K562 (cell line): ENCODE measurements around the gene GOLIM4. TPM values are rescaled to one million over a fixed set of nuclear protein-coding genes. Genes with fewer than 3 reads are reported as not detected.
A peak's percentile ranks its signal among the peaks of the same experiment; 100 is the strongest.

Experiments used
- BRCA1 ChIP-seq, 2 experiments: fragments of 450-650 bp in 1 of 2; sonication (generic) in 1 of 2; formaldehyde crosslinking in 1 of 2; IDR thresholded peaks; 2 replicates each; pipeline versions ENCODE4 v1.5.0 to v1.6.1; 2017 to 2020; ENCODE audit warnings: mild to moderate bottlenecking in 1 of 2, missing genetic modification reagents in 1 of 2
- DPF2 ChIP-seq: fragments of 450-650 bp; IDR thresholded peaks from 2 replicates; pipeline ENCODE4 v1.6.1; 2016
- GATAD2B ChIP-seq: fragments of 450-650 bp; IDR thresholded peaks from 2 replicates; pipeline ENCODE4 v1.6.1; 2017; ENCODE audit warnings: mild to moderate bottlenecking, borderline replicate concordance
- HLTF ChIP-seq: fragments of 450-650 bp; IDR thresholded peaks from 2 replicates; pipeline ENCODE4 v1.6.1; 2016
- HNRNPK ChIP-seq: fragments of 200-400 bp; formaldehyde crosslinking; IDR thresholded peaks from one replicate; pipeline ENCODE4 v1.6.1; 2018; ENCODE audit warnings: mild to moderate bottlenecking, low read depth, low read length; ENCODE audit not compliant: poor library complexity, severe bottlenecking
- KHSRP ChIP-seq: fragments of 450-650 bp; IDR thresholded peaks from 2 replicates; pipeline ENCODE4 v1.6.1; 2017
- MCM2 ChIP-seq: fragments of 450-650 bp; IDR thresholded peaks from 2 replicates; pipeline ENCODE4 v1.6.1; 2017; ENCODE audit warnings: low read depth, mild to moderate bottlenecking
- MTA2 ChIP-seq: fragments of 450-650 bp; IDR thresholded peaks from 2 replicates; pipeline ENCODE4 v1.6.1; 2016; ENCODE audit warnings: low read depth
- MTF1 ChIP-seq: fragments of 250-450 bp; sonication (Bioruptor Pico); IDR thresholded peaks from 2 replicates; pipeline ENCODE4 v1.9.0; 2021; ENCODE audit warnings: moderate library complexity, mild to moderate bottlenecking, inconsistent platforms, borderline replicate concordance
- MYNN ChIP-seq, 2 experiments: sonication (generic); formaldehyde crosslinking in 1 of 2; IDR thresholded peaks; 2 replicates each; pipeline versions ENCODE4 v1.5.0 to v1.6.1; 2016 to 2020; ENCODE audit warnings: antibody characterized with exemption in 1 of 2, missing genetic modification reagents in 1 of 2
- NCOA1 ChIP-seq: fragments of 450-650 bp; IDR thresholded peaks from 2 replicates; pipeline ENCODE4 v1.6.1; 2016; ENCODE audit warnings: low read depth
- POLR2AphosphoS2 ChIP-seq: IDR thresholded peaks from 2 replicates; pipeline ENCODE4 v1.6.1; 2012; ENCODE audit warnings: low read length, improper control_type of control experiment
- POLR3A ChIP-seq: IDR thresholded peaks from 2 replicates; pipeline ENCODE4 v1.6.1; 2011; ENCODE audit warnings: borderline replicate concordance, mild to moderate bottlenecking, moderate library complexity; ENCODE audit not compliant: insufficient read length, insufficient read depth; ENCODE audit errors: extremely low read depth
- SAP30 ChIP-seq: fragments of 200-600 bp; sonication (generic); IDR thresholded peaks from 2 replicates; pipeline ENCODE4 v1.6.1; 2012; ENCODE audit warnings: borderline replicate concordance, low read depth, mild to moderate bottlenecking, moderate library complexity, low read length, control low read depth, inconsistent platforms; ENCODE audit not compliant: insufficient read depth, poor library complexity, severe bottlenecking
- SRSF9 ChIP-seq: fragments of 200-400 bp; formaldehyde crosslinking; IDR thresholded peaks from 2 replicates; pipeline ENCODE4 v1.6.1; 2017; ENCODE audit warnings: low read depth, low read length, borderline replicate concordance
- STAT5B ChIP-seq: fragments of 250-450 bp; sonication (Bioruptor Pico); IDR thresholded peaks from 2 replicates; pipeline ENCODE4 v1.8.0; 2021; ENCODE audit warnings: mild to moderate bottlenecking, inconsistent platforms
- TCF15 ChIP-seq: fragments of 250-450 bp; sonication (Bioruptor Pico); IDR thresholded peaks from 2 replicates; pipeline ENCODE4 v1.8.0; 2022; ENCODE audit warnings: moderate library complexity, mild to moderate bottlenecking, inconsistent platforms
- TSC22D4 ChIP-seq: fragments of 450-650 bp; IDR thresholded peaks from 2 replicates; pipeline ENCODE4 v1.6.1; 2016; ENCODE audit warnings: missing genetic modification characterization, missing biosample characterization, control low read depth
- XRCC3 ChIP-seq: fragments of 450-650 bp; IDR thresholded peaks from 2 replicates; pipeline ENCODE4 v1.6.1; 2017; ENCODE audit warnings: mild to moderate bottlenecking, moderate library complexity
- ZBTB7A ChIP-seq: IDR thresholded peaks from 2 replicates; pipeline ENCODE4 v1.6.1; 2011; ENCODE audit warnings: low read depth, mild to moderate bottlenecking, low read length, moderate library complexity, borderline replicate concordance; ENCODE audit not compliant: control insufficient read depth
- ZMIZ1 ChIP-seq, 2 experiments: fragments of 150-350 bp in 1 of 2; IDR thresholded peaks; 2 replicates each; pipeline ENCODE4 v1.6.1; 2012 to 2016; ENCODE audit warnings: low read depth in 2 of 2, low read length in 2 of 2, mild to moderate bottlenecking in 1 of 2, moderate library complexity in 1 of 2
- ZNF232 ChIP-seq: sonication (generic); formaldehyde crosslinking; IDR thresholded peaks from 2 replicates; pipeline ENCODE4 v1.8.0; 2022; ENCODE audit warnings: mild to moderate bottlenecking, missing genetic modification reagents
- ZNF354B ChIP-seq: fragments of 250-450 bp; sonication (Bioruptor Pico); IDR thresholded peaks from 2 replicates; pipeline ENCODE4 v1.4.0; 2020
- ZNF76 ChIP-seq: fragments of 250-450 bp; sonication (Bioruptor Pico); IDR thresholded peaks from 2 replicates; pipeline ENCODE4 v1.4.0; 2020; ENCODE audit warnings: mild to moderate bottlenecking, moderate library complexity, borderline replicate concordance
- ZZZ3 ChIP-seq: fragments of 450-650 bp; IDR thresholded peaks from 2 replicates; pipeline ENCODE4 v1.6.1; 2016; ENCODE audit warnings: antibody characterized with exemption, mild to moderate bottlenecking, moderate library complexity
- polyA plus RNA-seq, 8 experiments: library from polyadenylated mRNA; depleted of rRNA in 4 of 8; stranded (reverse) in 5 of 8; unstranded in 3 of 8; fragments of >200 nt; fragmentation: Nextera tagmentation in 2 of 8; fragmentation: Illumina TruSeq in 1 of 8; extraction: Ambion mirVana in 2 of 8; extraction: Trizol in 1 of 8; gene quantifications; 2 replicates each; pipeline versions ENCODE4 v1.2.1 to v1.2.3, GENCODE V29; 2011 to 2014; ENCODE audit warnings: inconsistent platforms in 1 of 8, missing spikeins in 1 of 8
- total RNA-seq, 7 experiments: library from RNA; depleted of rRNA in 6 of 7; stranded (reverse); fragments of >200 nt in 6 of 7; fragmentation: Illumina TruSeq in 2 of 7; extraction: Trizol in 2 of 7; gene quantifications; 2 replicates each; pipeline versions ENCODE4 v1.2.1 to v1.2.3, GENCODE V29; 2011 to 2021; ENCODE audit warnings: low replicate concordance in 1 of 7

The GOLIM4 gene
- total and polyA plus RNA-seq, 9 of the 15 experiments (the other 6 are each of a cell fraction or from before 2014, with no cell fraction given), result 9.3 to 39.4 (median 31.0) TPM

- TF ChIP-seq ZMIZ1 (IDR thresholded peaks at IDR 0.05; ENCODE audit: low read depth in 2 of 2, low read length in 2 of 2) (0 out of 4 replicates have a peak, but pooled peaks of 1 of the 2 experiments have one; percentile 8), XRCC3 (no peak), ZZZ3 (no peak), SRSF9 (no peak), MTA2 (no peak), KHSRP (no peak), ZNF76 (no peak), HLTF (no peak), POLR3A (no peak), NCOA1 (no peak), MTF1 (no peak), POLR2AphosphoS2 (no peak), DPF2 (no peak), ZBTB7A (peak; percentile 43; the same call in 1 of the 2 replicates), GATAD2B (peak; percentile 19; the same call in 1 of the 2 replicates), SAP30 (peak; percentile 60), ZNF354B (no peak), TSC22D4 (tag) (no peak), MCM2 (no peak), TCF15 (no peak), STAT5B (CRISPR knock-in tag) (no peak), HNRNPK (no peak), BRCA1 (IDR thresholded peaks at IDR 0.05) (no peak), BRCA1 (CRISPR knock-in tag; IDR thresholded peaks at IDR 0.05) (no peak), MYNN (IDR thresholded peaks at IDR 0.05) (peak; percentile 87), MYNN (CRISPR knock-in tag; IDR thresholded peaks at IDR 0.05) (no peak), ZNF232 (CRISPR knock-in tag) (peak; percentile 91)
Measured at GRCh38 chr3:168095611-168096209, at the start of gene GOLIM4 (continued).
